ENCODE results near the gene SPATA16. TPM values are rescaled to one million over a fixed set of nuclear protein-coding genes. Genes with fewer than 3 reads are reported as not detected.

Gene SPATA16
- total and polyA plus RNA-seq, 2 experiments from 2014 or later, result not detected

- H3K27ac ChIP-seq (ENCODE audit: low read depth), result no peak overlapping the region
Measured at GRCh38 chr3:172892158-172892557, 248.9 kb downstream of the SPATA16 start.

More at GRCh38 chr3:172892158-172892557, 248.9 kb downstream of the SPATA16 start:
- H3K36me3 Mint-ChIP-seq (ENCODE audit: low read depth), result no peaks in the 10 kb centered on the region
- no peaks in the 10 kb centered on the region; the same call in 2 of the 3 replicates for H3K4me1 Mint-ChIP-seq
- no peak overlapping the region for H3K4me3 Mint-ChIP-seq
- Histone ChIP-seq H4K20me1 (replicated peaks; ENCODE audit: insufficient read depth) (no peaks in the 10 kb centered on the region), H2AFZ (no peak overlapping the region), H3K4me3 (no peak overlapping the region), H3K4me2 (no peak overlapping the region), H3K27me3 (ENCODE audit: insufficient read depth) (no peaks in the 10 kb centered on the region), H3K4me1 (ENCODE audit: insufficient read depth) (no peaks in the 10 kb centered on the region), H3K36me3 (ENCODE audit: insufficient read depth) (no peaks in the 10 kb centered on the region), H3F3A (replicated peaks; ENCODE audit: low read depth) (no peaks in the 10 kb centered on the region), H3K9me2 (ENCODE audit: insufficient read depth) (no peaks in the 10 kb centered on the region), H3K79me2 (replicated peaks; ENCODE audit: insufficient read depth) (no peaks in the 10 kb centered on the region)
- TF ChIP-seq REST (IDR thresholded peaks at IDR 0.05; ENCODE audit: unreplicated experiment) (no peak), CREB1 (CRISPR knock-in tag; IDR thresholded peaks at IDR 0.05; ENCODE audit: low read depth) (no peak), ZNF331 (CRISPR knock-in tag; IDR thresholded peaks at IDR 0.05; ENCODE audit: low read depth) (no peak), ETS1 (IDR thresholded peaks at IDR 0.05) (no peak), ZNF114 (CRISPR knock-in tag; IDR thresholded peaks at IDR 0.05) (no peak), EZH2 (IDR thresholded peaks at IDR 0.05; ENCODE audit: low read depth, unreplicated experiment) (no peak), NANOG (IDR thresholded peaks at IDR 0.05; ENCODE audit: borderline replicate concordance) (no peak), ZNF462 (CRISPR knock-in tag; IDR thresholded peaks at IDR 0.05) (no peak), EZH2phosphoT487 (IDR thresholded peaks at IDR 0.05; ENCODE audit: unreplicated experiment) (no peak), POLR2AphosphoS5 (IDR thresholded peaks at IDR 0.05; ENCODE audit: low read depth) (no peak)
- H3K9me3 Mint-ChIP-seq, result peaks cover 11% of the 10 kb centered on the region; the same call in 2 of the 3 replicates
- DNase-seq (ENCODE audit: low spot score) (no peak), ATAC-seq (no peak)
- no peaks in the 10 kb centered on the region for H3K27me3 Mint-ChIP-seq (ENCODE audit: insufficient read depth, low read depth, poor library complexity)
- H3K27ac Mint-ChIP-seq, result no peak overlapping the region
